Transverse colon (tissue), 4 donors: ENCODE results near the gene SMPD4. TPM values are rescaled to one million over a fixed set of nuclear protein-coding genes. Genes with fewer than 3 reads are reported as not detected.
"Not testable (repeated sequence)": the region's sequence is repeated elsewhere in the genome, so short reads cannot be mapped to it uniquely, and the experiment has no call there.

ENCODE experiments used
- DNase-seq: peaks from one replicate; pipeline ENCODE4 v3.0.0-alpha.2; 2019
- H3K27ac ChIP-seq, 4 donors: fragments of 200-600 bp; sonication (generic); 2 replicates each; pipeline ENCODE4 v1.5.1; 2016 to 2018; ENCODE audit warnings: inconsistent platforms in 4 of 4
- H3K27me3 ChIP-seq: fragments of 200-600 bp; sonication (generic); 2 replicates; pipeline ENCODE4 v1.5.1; 2017; ENCODE audit warnings: inconsistent platforms
- H3K36me3 ChIP-seq, 4 donors: fragments of 200-600 bp; sonication (generic); 2 replicates each; pipeline ENCODE4 v1.5.1; 2017 to 2019; ENCODE audit warnings: inconsistent platforms in 4 of 4
- H3K4me1 ChIP-seq, 4 donors: fragments of 200-600 bp; sonication (generic); 2 replicates each; pipeline ENCODE4 v1.5.1; 2017 to 2020; ENCODE audit warnings: inconsistent platforms in 4 of 4
- H3K4me3 ChIP-seq, 4 donors: fragments of 200-600 bp; sonication (generic); 1 replicate in 1 of 4; 2 replicates in 3 of 4; pipeline versions ENCODE4 v1.5.1 to v1.6.1; 2017 to 2019; ENCODE audit warnings: inconsistent platforms in 4 of 4
- H3K9me3 ChIP-seq, 2 donors: fragments of 200-600 bp; sonication (generic); 2 replicates each; pipeline ENCODE4 v1.5.1; 2017 to 2019; ENCODE audit warnings: inconsistent platforms in 2 of 2
- EP300 ChIP-seq: sonication (generic); formaldehyde crosslinking; IDR thresholded peaks from one replicate; pipeline ENCODE4 v1.6.1; 2017; ENCODE audit warnings: antibody characterized with exemption, low read depth
- POLR2A ChIP-seq: fragments of 450-650 bp; IDR thresholded peaks from one replicate; pipeline ENCODE4 v1.6.1; 2016; ENCODE audit warnings: antibody characterized with exemption, mild to moderate bottlenecking, moderate library complexity
- POLR2AphosphoS5 ChIP-seq, 3 donors: sonication (generic); formaldehyde crosslinking; IDR thresholded peaks; one replicate each; pipeline ENCODE4 v1.6.1; 2016; ENCODE audit warnings: antibody characterized with exemption in 3 of 3
- WGBS, 2 donors: methylation state at CpG; one replicate each; pipeline ENCODE4 v1.1.5; 2018; ENCODE audit warnings: low coverage in 1 of 2; 5-methylcytosine and 5-hydroxymethylcytosine counted together
- in situ Hi-C, 4 donors: fragments of 200-750 bp; cut with MboI; loops; one replicate each; pipeline versions ENCODE4 v1.15.0 to v1.15.1; 2017; ENCODE audit warnings: low sequenced_read_pairs in 3 of 4, low pct_ligation_motif_present in 1 of 4, low pct_unique_long_range_greater_than_20kb in 1 of 4
- intact Hi-C: fragments of 100-400 bp; cut with DNase I; formaldehyde crosslinking; loops from one replicate; pipeline ENCODE4 v1.15.1; 2023; ENCODE audit warnings: low total_unique reads
- total RNA-seq, 4 donors: library from RNA; depleted of rRNA; stranded (reverse); fragments of >200 nt; gene quantifications; one replicate each; pipeline ENCODE4 v1.1.0, GENCODE V29; 2016
- TF ChIP-seq, protein P1 (sequence below), 5 experiments: fragments of 200-600 bp in 3 of 5; fragments of 450-650 bp in 2 of 5; sonication (generic) in 3 of 5; IDR thresholded peaks; 1 replicate in 2 of 5; 2 replicates in 3 of 5; pipeline ENCODE4 v1.5.1; 2016 to 2017; ENCODE audit warnings: antibody characterized with exemption in 5 of 5, inconsistent platforms in 3 of 5, mild to moderate bottlenecking in 2 of 5, moderate library complexity in 1 of 5

Gene SMPD4
- total RNA-seq, 4 donors from 2014 or later = 29.1 to 110 (median 52.8) TPM

DNA sequence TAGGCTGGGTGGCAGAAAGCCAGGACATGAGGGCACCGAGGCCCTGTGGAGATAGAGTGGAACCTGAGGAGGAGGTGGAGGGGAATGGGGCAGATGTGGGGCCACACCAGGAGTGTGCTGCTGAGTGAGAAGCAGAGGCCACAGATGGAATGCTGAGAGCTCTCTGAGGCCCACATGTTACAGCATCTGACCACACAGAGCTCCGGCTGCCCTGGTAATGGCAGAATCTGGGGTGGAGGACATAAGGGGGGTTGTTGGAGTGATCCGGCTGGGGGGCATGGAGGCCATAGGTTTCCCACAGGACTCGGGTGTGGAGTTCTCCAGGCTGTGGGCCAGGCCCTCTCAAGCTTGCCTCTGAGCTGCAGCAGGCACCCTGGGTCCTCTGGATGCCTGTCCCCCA lies 4.5 kb upstream of the SMPD4 start:
- H3K27me3 ChIP-seq = no peaks in the 10 kb centered on the region

DNA sequence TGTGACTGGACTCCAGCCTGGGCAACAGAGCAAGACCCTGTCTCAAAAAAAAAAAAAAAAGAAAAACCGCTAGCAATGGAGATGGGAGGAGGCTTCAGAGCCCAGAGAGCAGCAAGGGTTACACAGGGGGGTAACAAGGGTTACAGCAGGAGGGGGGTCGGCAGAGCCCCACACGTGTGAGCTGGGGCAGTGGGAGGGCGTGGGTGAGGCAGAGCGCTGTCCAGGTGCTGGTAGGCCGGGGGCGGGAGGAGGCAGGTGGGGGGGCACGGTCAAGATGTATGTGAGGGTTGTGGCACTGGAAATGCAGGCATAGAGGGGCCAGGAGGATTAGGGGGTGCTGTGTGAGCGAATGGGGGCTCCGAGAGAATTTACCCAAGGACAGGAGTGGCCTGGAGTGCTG lies 4.0 kb upstream of the SMPD4 start:
- H3K4me3 ChIP-seq = no peak overlapping the region
- no peak for TF ChIP-seq POLR2A
- TF ChIP-seq, protein P1, sequence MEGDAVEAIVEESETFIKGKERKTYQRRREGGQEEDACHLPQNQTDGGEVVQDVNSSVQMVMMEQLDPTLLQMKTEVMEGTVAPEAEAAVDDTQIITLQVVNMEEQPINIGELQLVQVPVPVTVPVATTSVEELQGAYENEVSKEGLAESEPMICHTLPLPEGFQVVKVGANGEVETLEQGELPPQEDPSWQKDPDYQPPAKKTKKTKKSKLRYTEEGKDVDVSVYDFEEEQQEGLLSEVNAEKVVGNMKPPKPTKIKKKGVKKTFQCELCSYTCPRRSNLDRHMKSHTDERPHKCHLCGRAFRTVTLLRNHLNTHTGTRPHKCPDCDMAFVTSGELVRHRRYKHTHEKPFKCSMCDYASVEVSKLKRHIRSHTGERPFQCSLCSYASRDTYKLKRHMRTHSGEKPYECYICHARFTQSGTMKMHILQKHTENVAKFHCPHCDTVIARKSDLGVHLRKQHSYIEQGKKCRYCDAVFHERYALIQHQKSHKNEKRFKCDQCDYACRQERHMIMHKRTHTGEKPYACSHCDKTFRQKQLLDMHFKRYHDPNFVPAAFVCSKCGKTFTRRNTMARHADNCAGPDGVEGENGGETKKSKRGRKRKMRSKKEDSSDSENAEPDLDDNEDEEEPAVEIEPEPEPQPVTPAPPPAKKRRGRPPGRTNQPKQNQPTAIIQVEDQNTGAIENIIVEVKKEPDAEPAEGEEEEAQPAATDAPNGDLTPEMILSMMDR (IDR thresholded peaks at IDR 0.05) = no peak
- WGBS, 2 donors = 87% methylated on average over 10 of the region's 10 CpGs; no CpG with 5 or more reads in 1 of the 2 donors
- no peaks in the 10 kb centered on the region for H3K36me3 ChIP-seq
- intact Hi-C loops = loop anchor here (10.0 kb wide), 1 partner anchor 149 kb away; no protein-coding TSS in a partner anchor
- in situ Hi-C loops = loop anchor here in 2 of 4 donors (5.0 to 10.0 kb wide), 2 partner anchors 149 to 1302 kb away; no protein-coding TSS in a partner anchor
- H3K27me3 ChIP-seq = no peaks in the 10 kb centered on the region
- H3K4me1 ChIP-seq = peaks cover 12 to 18% (median 17%) of the 10 kb centered on the region in 4 donors
- H3K27ac ChIP-seq = no peak overlapping the region
- H3K9me3 ChIP-seq = no peaks in the 10 kb centered on the region
- DNase-seq = no peak

More for the DNA sequence above, 4.5 kb upstream of the SMPD4 start:
- Histone ChIP-seq H3K36me3 (no peaks in the 10 kb centered on the region), H3K27ac (no peak overlapping the region), H3K4me1 (peaks cover 8 to 14% (median 13%) of the 10 kb centered on the region in 4 donors), H3K9me3 (no peaks in the 10 kb centered on the region), H3K4me3 (no peak overlapping the region)
- 80% methylated on average over 4 of the region's 4 CpGs; no CpG with 5 or more reads in 1 of the 2 donors for WGBS, 2 donors
- intact Hi-C loops = loop anchor here (10.0 kb wide), 1 partner anchor 149 kb away; no protein-coding TSS in a partner anchor
- in situ Hi-C loops = loop anchor here in 2 of 4 donors (5.0 to 10.0 kb wide), 2 partner anchors 149 to 1301 kb away; no protein-coding TSS in a partner anchor
- no peak for DNase-seq
- TF ChIP-seq, protein P1 (IDR thresholded peaks at IDR 0.05) = no peak
- TF ChIP-seq EP300 (no peak), POLR2A (no peak), POLR2AphosphoS5 (IDR thresholded peaks at IDR 0.05) (no peak)

DNA sequence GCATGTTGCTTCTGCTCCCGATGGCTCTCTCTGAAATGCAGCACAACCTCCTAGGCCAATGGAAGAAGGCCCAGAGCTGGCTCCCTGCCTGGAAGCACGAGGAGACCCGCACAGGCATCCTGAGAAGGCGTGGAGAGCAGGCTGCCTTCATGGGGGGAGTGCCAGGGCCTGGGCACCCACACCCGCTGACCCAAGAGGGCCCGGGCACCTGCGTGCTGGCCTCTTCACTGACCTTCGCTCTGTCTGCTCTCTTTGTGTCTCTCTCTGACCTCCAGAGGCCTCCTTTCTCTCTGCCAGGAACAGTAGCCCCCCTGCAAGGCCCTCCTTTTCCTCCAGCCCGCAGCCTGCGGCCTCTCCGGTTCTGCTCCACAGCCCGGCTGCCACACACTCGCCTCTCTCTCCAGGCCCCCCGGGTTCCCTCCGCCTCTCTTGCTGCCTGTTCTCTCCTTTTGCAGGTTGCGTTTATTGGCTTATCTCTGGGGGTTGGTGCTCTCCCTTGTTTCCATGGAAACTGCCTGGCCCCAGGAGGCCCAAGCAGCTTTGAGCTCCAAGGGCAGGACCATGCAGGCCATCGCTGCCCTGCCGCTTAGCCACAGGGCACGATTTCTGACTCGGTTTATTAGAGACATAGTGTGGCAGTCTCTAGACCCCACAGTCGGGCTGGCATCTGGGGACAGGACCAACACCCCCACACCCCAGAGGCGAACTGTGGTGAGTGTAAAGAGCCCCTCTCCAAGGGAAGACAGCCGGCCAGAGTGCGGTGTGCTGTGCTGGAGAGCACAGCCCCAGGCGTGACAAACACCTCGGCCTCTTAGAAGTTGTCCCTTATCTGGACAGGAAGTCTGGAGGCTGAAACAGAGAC lies 2.3 kb upstream of the SMPD4 start:
- intact Hi-C loops = loop anchor here (10.0 kb wide), 1 partner anchor 151 kb away; no protein-coding TSS in a partner anchor
- WGBS, 2 donors = 76% methylated on average over 26 of the region's 26 CpGs; no CpG with 5 or more reads in 1 of the 2 donors

DNA sequence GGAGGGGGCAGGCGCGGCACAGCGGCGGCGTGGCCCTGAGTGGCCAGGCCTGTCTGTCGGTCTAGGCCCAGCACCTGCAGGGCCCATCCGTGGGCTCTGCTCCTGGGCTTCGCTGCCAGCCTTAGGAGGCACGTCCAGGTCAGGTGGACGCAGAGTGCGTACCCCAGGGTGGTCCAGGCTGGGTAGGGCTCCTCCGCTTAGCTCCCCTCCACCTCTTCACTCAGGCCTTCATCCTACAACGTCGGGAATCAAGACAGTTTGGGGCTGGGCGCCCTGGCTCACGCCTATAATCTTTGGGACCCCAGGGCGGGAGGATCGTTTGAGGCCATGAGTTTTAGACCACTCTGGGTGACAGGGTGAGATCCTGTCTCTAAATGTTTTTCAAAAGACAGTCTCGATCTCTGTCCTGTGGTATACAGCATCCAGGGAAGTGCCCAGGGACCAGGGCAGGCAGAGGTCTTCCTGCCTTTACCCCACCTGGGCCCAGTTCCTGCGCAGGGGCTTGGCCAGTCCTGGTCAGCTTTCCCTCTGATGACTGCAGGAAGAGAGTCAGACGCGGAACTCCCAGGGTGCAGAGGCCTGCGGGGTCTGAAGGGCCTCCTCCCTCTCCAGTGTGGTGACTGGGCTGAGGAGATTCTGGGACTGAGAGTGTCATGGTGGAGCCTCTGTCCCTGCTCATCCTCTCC lies 1.6 kb upstream of the SMPD4 start:
- H3K36me3 ChIP-seq, H3K27me3 ChIP-seq, H3K9me3 ChIP-seq, DNase-seq: not testable (repeated sequence)
- Histone ChIP-seq H3K27ac (peak overlapping the region; percentile 71 to 97 (median 92)), H3K4me1 (peaks cover 15 to 23% (median 22%) of the 10 kb centered on the region in 4 donors), H3K4me3 (peak overlapping the region; percentile 18 to 98 (median 94))
- intact Hi-C loops = loop anchor here (10.0 kb wide), 1 partner anchor 152 kb away; no protein-coding TSS in a partner anchor
- 30% methylated on average over 17 of the region's 23 CpGs; no CpG with 5 or more reads in 1 of the 2 donors for WGBS, 2 donors
- in situ Hi-C loops = loop anchor here in 1 of 4 donors (10.0 kb wide), 1 partner anchor 152 kb away; no protein-coding TSS in a partner anchor

More for the DNA sequence above, 2.3 kb upstream of the SMPD4 start:
- H3K9me3 ChIP-seq = no peaks in the 10 kb centered on the region
- H3K27me3 ChIP-seq = no peaks in the 10 kb centered on the region
- no peak for TF ChIP-seq POLR2A
- no peak for TF ChIP-seq EP300
- TF ChIP-seq, protein P1 (IDR thresholded peaks at IDR 0.05) = no peak
- TF ChIP-seq POLR2AphosphoS5 (IDR thresholded peaks at IDR 0.05) = no peak
- peak overlapping the region in 2 of 4 donors; percentile 93 to 96 for H3K4me3 ChIP-seq
- in situ Hi-C loops = loop anchor here in 1 of 4 donors (10.0 kb wide), 1 partner anchor 151 kb away; no protein-coding TSS in a partner anchor
- H3K36me3 ChIP-seq = no peaks in the 10 kb centered on the region
- DNase-seq = no peak
- peaks cover 15 to 23% (median 22%) of the 10 kb centered on the region in 4 donors for H3K4me1 ChIP-seq
- H3K27ac ChIP-seq = peak overlapping the region; percentile 71 to 97 (median 92)
